Activated naive CD4-positive, alpha-beta T cell treated with anti-CD3 and anti-CD28 coated beads for 36 hours (primary cell): ENCODE results near the gene SLC39A7. TPM values are rescaled to one million over a fixed set of nuclear protein-coding genes. Genes with fewer than 3 reads are reported as not detected.

ENCODE experiments used
- CTCF ChIA-PET: fragments of 350-600 bp; sonication (Branson Sonifier 250); formaldehyde crosslinking; loops from one replicate; lab custom pipeline; 2021; ENCODE audit warnings: antibody characterized with exemption; lab: Charles Lee
- DNase-seq: peaks from one replicate; pipeline ENCODE4 v3.0.0-alpha.2; 2020
- H3K27ac Mint-ChIP-seq: one replicate; pipeline ENCODE4 v1.8.0; 2021; ENCODE audit warnings: mild to moderate bottlenecking, mixed read lengths
- H3K27me3 Mint-ChIP-seq: one replicate; pipeline ENCODE4 v1.8.0; 2021; ENCODE audit warnings: low read depth, mixed read lengths
- H3K36me3 Mint-ChIP-seq: one replicate; pipeline ENCODE4 v1.8.0; 2021; ENCODE audit warnings: low read depth, mixed read lengths
- H3K4me1 Mint-ChIP-seq: one replicate; pipeline ENCODE4 v1.8.0; 2021; ENCODE audit warnings: low read depth, mixed read lengths
- H3K4me3 Mint-ChIP-seq: one replicate; pipeline ENCODE4 v1.8.0; 2021; ENCODE audit warnings: mild to moderate bottlenecking, moderate library complexity, mixed read lengths
- H3K9me3 Mint-ChIP-seq: one replicate; pipeline ENCODE4 v1.8.0; 2021; ENCODE audit warnings: mixed read lengths
- intact Hi-C: fragments of 100-400 bp; cut with micrococcal nuclease; formaldehyde crosslinking; loops from one replicate; pipeline ENCODE4 v1.15.1; 2023
- total RNA-seq, 2 experiments: library from RNA; stranded (reverse); gene quantifications; one replicate each; pipeline ENCODE4 v1.2.3, GENCODE V29; 2021

Gene SLC39A7
- total RNA-seq, 2 experiments from 2014 or later: 35.9 to 39.5 TPM

- Mint-ChIP-seq H3K27me3 (no peaks in the 10 kb centered on the region), H3K36me3 (no peaks in the 10 kb centered on the region), H3K9me3 (no peaks in the 10 kb centered on the region), H3K4me3 (no peak overlapping the region), H3K4me1 (no peaks in the 10 kb centered on the region), H3K27ac (no peak overlapping the region)
- CTCF ChIA-PET: interaction anchor here (0.6 to 1.1 kb wide), 2 partner anchors 48 to 72 kb away, joined by 3 to 4 read pairs; no protein-coding TSS in a partner anchor
- intact Hi-C loops: no loop called here
- DNase-seq: no peak
Measured at GRCh38 chr6:33171880-33172687, 28.6 kb upstream of the SLC39A7 start.

GRCh38 chr6:33172688-33173534, 27.8 kb upstream of the SLC39A7 start:
- intact Hi-C loops: no loop called here
- H3K9me3 Mint-ChIP-seq: no peaks in the 10 kb centered on the region
- CTCF ChIA-PET: interaction anchor here (0.6 to 1.5 kb wide), 6 partner anchors 12 to 73 kb away, joined by 3 to 4 read pairs (median 3); no protein-coding TSS in a partner anchor
- H3K4me1 Mint-ChIP-seq: no peaks in the 10 kb centered on the region
- no peaks in the 10 kb centered on the region for H3K36me3 Mint-ChIP-seq
- H3K4me3 Mint-ChIP-seq: no peak overlapping the region
- DNase-seq: no peak
- no peaks in the 10 kb centered on the region for H3K27me3 Mint-ChIP-seq
- H3K27ac Mint-ChIP-seq: no peak overlapping the region

- intact Hi-C loops: no loop called here
- no peaks in the 10 kb centered on the region for H3K4me1 Mint-ChIP-seq
- no peak overlapping the region for H3K4me3 Mint-ChIP-seq
- no peaks in the 10 kb centered on the region for H3K9me3 Mint-ChIP-seq
- no peaks in the 10 kb centered on the region for H3K27me3 Mint-ChIP-seq
- DNase-seq: no peak
- no peaks in the 10 kb centered on the region for H3K36me3 Mint-ChIP-seq
- H3K27ac Mint-ChIP-seq: no peak overlapping the region
- CTCF ChIA-PET: interaction anchor here (1.1 to 1.5 kb wide), 4 partner anchors 13 to 50 kb away, joined by 3 read pairs; no protein-coding TSS in a partner anchor
Measured at GRCh38 chr6:33173535-33174180, 27.0 kb upstream of the SLC39A7 start.

GRCh38 chr6:33174784-33175183, 25.9 kb upstream of the SLC39A7 start:
- no peaks in the 10 kb centered on the region for H3K27me3 Mint-ChIP-seq
- intact Hi-C loops: no loop called here
- no peak for DNase-seq
- CTCF ChIA-PET: interaction anchor here (0.6 to 1.5 kb wide), 2 partner anchors 25 to 170 kb away, joined by 3 to 4 read pairs; no protein-coding TSS in a partner anchor
- no peaks in the 10 kb centered on the region for H3K36me3 Mint-ChIP-seq
- H3K4me3 Mint-ChIP-seq: no peak overlapping the region
- no peaks in the 10 kb centered on the region for H3K4me1 Mint-ChIP-seq
- H3K9me3 Mint-ChIP-seq: no peaks in the 10 kb centered on the region
- no peak overlapping the region for H3K27ac Mint-ChIP-seq

DNA sequence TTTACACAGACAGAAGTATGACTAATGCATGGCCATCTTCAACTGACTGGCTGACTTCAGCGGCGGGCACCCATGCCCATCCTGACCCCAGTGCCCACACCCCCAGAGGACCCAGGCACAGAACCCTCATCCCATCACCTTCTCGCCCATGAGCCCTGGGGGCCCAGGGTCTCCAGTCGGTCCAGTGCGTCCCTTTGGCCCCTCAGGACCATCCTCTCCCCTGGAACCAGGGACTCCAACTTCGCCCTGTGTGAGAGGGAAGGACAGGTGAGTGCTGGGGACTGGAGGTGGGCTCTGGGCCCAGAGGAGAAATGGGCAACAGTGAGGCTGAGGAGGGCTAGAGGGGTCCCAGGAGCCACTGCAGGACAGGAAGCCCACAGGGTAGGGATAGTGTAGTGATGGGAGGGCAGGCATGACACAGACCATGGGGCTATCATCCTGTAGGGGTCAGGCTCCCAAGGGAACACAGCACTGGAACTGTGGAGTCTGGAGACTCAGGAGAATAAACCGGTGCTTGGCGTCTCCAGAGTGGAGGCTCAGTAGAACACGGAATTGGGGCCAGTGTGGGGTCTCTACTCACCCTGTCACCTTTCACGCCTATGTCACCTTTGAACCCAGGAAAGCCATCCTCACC, 25.1 kb upstream of the SLC39A7 start:
- Mint-ChIP-seq H3K9me3 (no peaks in the 10 kb centered on the region), H3K36me3 (no peaks in the 10 kb centered on the region), H3K4me1 (no peaks in the 10 kb centered on the region), H3K27ac (no peak overlapping the region), H3K27me3 (no peaks in the 10 kb centered on the region), H3K4me3 (no peak overlapping the region)
- intact Hi-C loops: no loop called here
- CTCF ChIA-PET: interaction anchor here (0.6 kb wide), 1 partner anchor 169 kb away, joined by 4 read pairs; no protein-coding TSS in a partner anchor
- no peak for DNase-seq

DNA sequence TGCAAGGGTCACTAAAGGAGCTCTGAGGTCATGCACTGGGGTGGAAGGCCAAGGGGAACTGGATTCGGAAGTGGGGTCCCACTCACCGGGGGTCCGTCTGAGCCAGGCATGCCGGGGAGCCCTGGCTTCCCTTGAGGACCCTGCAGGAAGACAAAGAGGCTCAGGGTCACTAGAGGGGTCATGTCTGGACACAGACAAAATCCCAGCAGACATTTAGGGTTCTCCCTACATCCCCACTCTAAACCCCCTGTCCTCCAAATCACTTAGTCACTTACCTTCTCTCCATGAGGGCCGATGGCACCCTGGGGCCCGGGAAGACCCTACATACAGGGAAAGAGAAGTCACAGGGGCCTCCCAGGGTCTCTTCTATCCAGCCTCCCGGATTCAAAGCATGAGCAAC, 23.8 kb upstream of the SLC39A7 start:
- CTCF ChIA-PET: no interaction called here
- H3K36me3 Mint-ChIP-seq: no peaks in the 10 kb centered on the region
- intact Hi-C loops: no loop called here
- no peak for DNase-seq
- no peak overlapping the region for H3K27ac Mint-ChIP-seq
- no peak overlapping the region for H3K4me3 Mint-ChIP-seq
- no peaks in the 10 kb centered on the region for H3K27me3 Mint-ChIP-seq
- H3K4me1 Mint-ChIP-seq: no peaks in the 10 kb centered on the region
- H3K9me3 Mint-ChIP-seq: no peaks in the 10 kb centered on the region

DNA sequence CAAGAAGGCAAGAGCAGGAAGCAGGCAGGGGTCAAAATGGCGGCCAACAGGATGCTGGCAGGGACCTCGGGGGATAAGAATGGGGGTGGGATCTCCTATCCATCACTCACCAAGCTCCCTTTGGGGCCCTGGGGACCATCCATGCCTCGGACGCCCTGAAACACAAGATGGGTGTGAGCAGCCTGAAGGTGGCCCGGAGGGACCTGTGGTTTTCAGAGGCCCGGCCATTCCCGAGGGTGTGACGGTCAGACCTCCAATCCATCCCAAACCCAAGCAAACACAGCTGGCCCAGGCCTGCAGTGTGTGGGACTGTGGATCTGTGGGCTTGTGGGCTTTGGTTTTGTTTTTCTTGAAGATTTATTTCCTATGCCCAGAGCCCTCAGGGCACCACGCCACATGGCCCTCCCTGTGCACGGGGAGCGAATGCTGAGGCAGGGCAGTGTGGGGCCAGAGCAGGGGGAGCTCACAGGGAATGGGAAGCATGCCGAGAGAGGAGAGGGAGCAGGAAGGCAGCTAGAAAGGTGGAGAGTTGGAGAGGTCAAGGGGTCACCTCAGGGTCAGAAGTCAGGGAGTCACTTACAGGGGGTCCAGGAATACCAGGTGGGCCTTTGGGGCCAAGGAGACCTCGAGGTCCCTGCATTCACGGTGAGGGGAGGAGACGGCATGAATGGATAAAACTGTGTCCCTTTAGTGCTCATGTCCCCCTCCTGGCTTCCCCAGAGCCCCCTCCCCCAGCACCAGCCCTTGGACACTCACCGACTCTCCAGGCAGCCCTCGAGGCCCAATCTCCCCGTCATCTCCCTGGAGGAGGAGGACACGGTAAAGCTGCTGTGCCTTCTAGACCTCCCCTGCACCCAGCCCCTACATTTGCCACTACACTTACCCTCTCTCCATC, 22.9 kb upstream of the SLC39A7 start:
- no peaks in the 10 kb centered on the region for H3K27me3 Mint-ChIP-seq
- no peak overlapping the region for H3K4me3 Mint-ChIP-seq
- intact Hi-C loops: no loop called here
- peaks cover 2% of the 10 kb centered on the region for H3K36me3 Mint-ChIP-seq
- CTCF ChIA-PET: no interaction called here
- DNase-seq: no peak
- peaks cover 2% of the 10 kb centered on the region for H3K4me1 Mint-ChIP-seq
- H3K9me3 Mint-ChIP-seq: peaks cover 2% of the 10 kb centered on the region
- no peak overlapping the region for H3K27ac Mint-ChIP-seq

GRCh38 chr6:33178755-33179475, 21.8 kb upstream of the SLC39A7 start:
- CTCF ChIA-PET: no interaction called here

DNA sequence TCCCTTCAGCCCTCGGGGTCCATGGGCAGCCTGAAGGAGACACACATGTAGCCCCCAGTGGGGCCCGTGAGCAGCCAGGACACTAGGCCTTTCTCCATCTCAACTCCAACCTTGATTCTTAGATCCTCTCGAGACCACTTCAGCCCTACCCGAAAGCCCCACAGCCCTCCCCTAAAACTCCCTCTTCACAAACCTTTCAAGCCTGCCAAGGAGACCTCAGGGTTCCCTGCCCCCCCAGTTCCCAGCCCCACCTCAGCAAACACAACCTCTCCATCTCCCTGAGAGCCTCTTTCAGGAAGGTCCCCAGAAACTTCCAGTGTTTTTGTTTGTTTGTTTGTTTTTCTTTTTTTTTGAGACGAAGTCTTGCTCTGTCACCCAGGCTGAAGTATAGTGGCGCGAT, 19.5 kb upstream of the SLC39A7 start:
- Mint-ChIP-seq H3K9me3 (peaks cover 13% of the 10 kb centered on the region), H3K27me3 (no peaks in the 10 kb centered on the region), H3K4me1 (peaks cover 21% of the 10 kb centered on the region), H3K27ac (no peak overlapping the region), H3K4me3 (no peak overlapping the region), H3K36me3 (peaks cover 13% of the 10 kb centered on the region)
- CTCF ChIA-PET: no interaction called here
- intact Hi-C loops: no loop called here
- DNase-seq: no peak

More at GRCh38 chr6:33178755-33179475, 21.8 kb upstream of the SLC39A7 start:
- no peaks in the 10 kb centered on the region for H3K27me3 Mint-ChIP-seq
- H3K36me3 Mint-ChIP-seq: peaks cover 13% of the 10 kb centered on the region
- intact Hi-C loops: no loop called here
- H3K4me1 Mint-ChIP-seq: peaks cover 14% of the 10 kb centered on the region
- no peak overlapping the region for H3K27ac Mint-ChIP-seq
- H3K9me3 Mint-ChIP-seq: peaks cover 13% of the 10 kb centered on the region
- no peak overlapping the region for H3K4me3 Mint-ChIP-seq
- no peak for DNase-seq

DNA sequence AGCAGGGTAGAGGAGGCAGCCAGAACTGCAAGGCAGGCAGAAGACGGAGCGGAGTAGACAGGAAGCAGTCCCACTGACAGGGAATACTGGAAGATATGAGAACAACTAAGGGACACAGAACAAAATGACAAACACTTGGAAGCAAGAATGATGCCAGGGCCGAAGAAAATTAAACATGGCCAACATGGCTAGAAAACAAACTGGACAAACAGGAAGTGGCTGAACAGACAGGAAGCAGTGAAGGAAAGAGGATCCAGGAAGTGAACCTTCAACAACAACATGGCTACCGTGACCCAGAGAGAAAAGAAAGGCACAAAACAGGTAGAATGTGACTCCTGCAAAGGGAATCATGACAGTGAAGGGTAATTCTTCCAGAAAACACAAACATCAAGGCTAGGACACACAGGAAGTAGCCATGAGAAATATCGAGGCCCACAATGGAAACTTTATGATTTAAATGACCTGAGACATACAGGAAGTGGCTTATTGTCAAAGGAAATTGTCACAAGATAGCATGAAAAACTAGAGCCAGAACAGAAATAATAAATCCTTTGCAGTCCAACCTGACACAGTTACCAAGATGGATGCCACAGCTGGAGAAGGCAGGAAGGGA, 17.5 kb upstream of the SLC39A7 start:
- Mint-ChIP-seq H3K27me3 (no peaks in the 10 kb centered on the region), H3K4me3 (no peak overlapping the region), H3K27ac (peak overlapping the region; percentile 87), H3K4me1 (peaks cover 21% of the 10 kb centered on the region), H3K9me3 (peaks cover 13% of the 10 kb centered on the region), H3K36me3 (peaks cover 13% of the 10 kb centered on the region)
- intact Hi-C loops: no loop called here
- no peak for DNase-seq
- CTCF ChIA-PET: interaction anchor here (0.6 to 1.7 kb wide), 9 partner anchors 12 to 198 kb away, joined by 3 to 8 read pairs (median 4); partner anchors contain the start of gene RING1
